ENCODE measurements around the gene MRPL53.

- no peak for TF ChIP-seq POLR2AphosphoS5 (IDR thresholded peaks at IDR 0.05; ENCODE audit: low read depth, low read length)
- no peak for TF ChIP-seq TAF1 (IDR thresholded peaks at IDR 0.05; ENCODE audit: borderline replicate concordance, low read depth, low read length)
- no peak for TF ChIP-seq POLR2A (IDR thresholded peaks at IDR 0.05; ENCODE audit: low read depth, low read length)
Observed at GRCh38 chr2:74430502-74430901, 42.0 kb downstream of the MRPL53 start.

Data from GM12892 (cell line).